Measurements from ENCODE around the gene TRMT5.

TRMT5 gene

DNA sequence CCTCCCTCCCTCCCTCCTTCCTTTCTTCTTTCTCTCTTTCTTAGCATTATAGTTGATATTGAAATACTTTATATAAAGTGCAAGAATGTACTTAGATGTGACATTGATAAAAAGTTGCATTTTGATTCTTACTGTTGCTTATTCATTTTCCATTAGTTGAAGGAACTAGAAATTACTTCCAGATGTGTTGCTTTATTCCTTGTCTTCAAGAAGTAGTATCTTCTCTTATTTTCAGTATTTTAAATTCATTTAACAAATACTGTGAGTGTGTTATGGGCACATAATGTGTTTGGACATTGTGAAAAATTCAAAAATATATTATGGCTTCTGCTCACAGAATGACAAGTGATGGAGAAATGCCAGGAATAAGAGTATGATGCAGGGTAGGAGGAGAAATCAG lies 45.6 kb downstream of the TRMT5 start:
- H3K79me2 ChIP-seq (ENCODE audit: insufficient read depth, low read length): no peaks in the 10 kb centered on the region
- no peaks in the 10 kb centered on the region for H4K20me1 ChIP-seq (ENCODE audit: insufficient read depth, low read length)
- H3K4me1 ChIP-seq (ENCODE audit: insufficient read depth, low read length): peaks cover 4% of the 10 kb centered on the region; the same call in 1 of the 2 replicates
- H2AFZ ChIP-seq (ENCODE audit: low read depth, low read length): no peak overlapping the region
- H3K27ac ChIP-seq (ENCODE audit: low read length): no peak overlapping the region
- H3K27me3 ChIP-seq (ENCODE audit: insufficient read depth, low read length, poor library complexity): no peaks in the 10 kb centered on the region
- DNase-seq (no peak), ATAC-seq (ENCODE audit: insufficient read depth, low read depth) (no peak)
- no peaks in the 10 kb centered on the region for H3K36me3 ChIP-seq (ENCODE audit: insufficient read depth, low read length)
- H3K4me3 ChIP-seq (ENCODE audit: low read depth in 1 of 2, low read length in 2 of 2): no peak overlapping the region
- no peak overlapping the region for H3K9ac ChIP-seq (ENCODE audit: low read depth, low read length)
- no peak for TF ChIP-seq EZH2 (IDR thresholded peaks at IDR 0.05; ENCODE audit: borderline replicate concordance, low read depth, low read length, severe bottlenecking)
- TF ChIP-seq CTCF (IDR thresholded peaks at IDR 0.05; ENCODE audit: borderline replicate concordance, extremely low read depth, low read length, poor library complexity, severe bottlenecking): no peak
- no peaks in the 10 kb centered on the region for H3K9me3 ChIP-seq (ENCODE audit: insufficient read depth, low read length, severe bottlenecking)
- no peak overlapping the region for H3K4me2 ChIP-seq (ENCODE audit: insufficient read depth, low read length)

- H4K20me1 ChIP-seq (ENCODE audit: insufficient read depth, low read length): no peaks in the 10 kb centered on the region
- no peak overlapping the region for H3K9ac ChIP-seq (ENCODE audit: low read depth, low read length)
- H3K27ac ChIP-seq (ENCODE audit: low read length): no peak overlapping the region
- ATAC-seq (ENCODE audit: insufficient read depth, low read depth) (no peak), DNase-seq (no peak)
- peaks cover 4% of the 10 kb centered on the region; the same call in 1 of the 2 replicates for H3K4me1 ChIP-seq (ENCODE audit: insufficient read depth, low read length)
- H3K79me2 ChIP-seq (ENCODE audit: insufficient read depth, low read length): no peaks in the 10 kb centered on the region
- H3K36me3 ChIP-seq (ENCODE audit: insufficient read depth, low read length): no peaks in the 10 kb centered on the region
- no peak overlapping the region for H3K4me2 ChIP-seq (ENCODE audit: insufficient read depth, low read length)
- no peaks in the 10 kb centered on the region for H3K9me3 ChIP-seq (ENCODE audit: insufficient read depth, low read length, severe bottlenecking)
- no peaks in the 10 kb centered on the region for H3K27me3 ChIP-seq (ENCODE audit: insufficient read depth, low read length, poor library complexity)
- TF ChIP-seq CTCF (IDR thresholded peaks at IDR 0.05; ENCODE audit: borderline replicate concordance, extremely low read depth, low read length, poor library complexity, severe bottlenecking): no peak
- H3K4me3 ChIP-seq (ENCODE audit: low read depth in 1 of 2, low read length in 2 of 2): no peak overlapping the region
- H2AFZ ChIP-seq (ENCODE audit: low read depth, low read length): no peak overlapping the region
Observed at GRCh38 chr14:60933920-60934655, 46.8 kb downstream of the TRMT5 start.

DNA sequence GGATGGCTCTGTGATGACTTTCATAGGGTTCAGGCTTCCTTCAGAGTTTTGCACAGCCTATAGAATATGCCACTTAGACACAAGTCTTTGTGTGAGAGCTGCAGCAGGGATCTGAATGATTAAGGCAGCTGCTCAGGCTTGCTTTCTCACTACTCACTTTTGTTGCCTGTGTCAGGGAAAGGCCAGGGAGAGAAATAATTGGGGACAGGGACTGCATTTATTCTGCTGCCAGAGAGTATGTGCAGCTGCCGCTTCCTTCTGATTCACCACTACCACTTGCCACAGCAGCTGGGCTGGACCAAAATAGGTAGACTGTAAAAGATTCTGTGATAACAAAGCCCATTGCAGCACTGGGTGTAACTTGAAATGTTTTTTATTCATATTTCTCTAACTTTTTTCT lies 49.7 kb downstream of the TRMT5 start:
- Histone ChIP-seq H3K36me3 (ENCODE audit: insufficient read depth, low read length) (no peaks in the 10 kb centered on the region), H3K4me2 (ENCODE audit: insufficient read depth, low read length) (no peak overlapping the region), H4K20me1 (ENCODE audit: insufficient read depth, low read length) (no peaks in the 10 kb centered on the region), H3K79me2 (ENCODE audit: insufficient read depth, low read length) (no peaks in the 10 kb centered on the region), H2AFZ (ENCODE audit: low read depth, low read length) (no peak overlapping the region), H3K27ac (ENCODE audit: low read length) (no peak overlapping the region), H3K27me3 (ENCODE audit: insufficient read depth, low read length, poor library complexity) (no peaks in the 10 kb centered on the region), H3K4me1 (ENCODE audit: insufficient read depth, low read length) (peaks cover 4% of the 10 kb centered on the region; the same call in 1 of the 2 replicates), H3K9me3 (ENCODE audit: insufficient read depth, low read length, severe bottlenecking) (no peaks in the 10 kb centered on the region), H3K4me3 (ENCODE audit: low read depth in 1 of 2, low read length in 2 of 2) (no peak overlapping the region), H3K9ac (ENCODE audit: low read depth, low read length) (no peak overlapping the region)
- peak; percentile 33 for DNase-seq
- ATAC-seq (ENCODE audit: insufficient read depth, low read depth): peak; percentile 85
- TF ChIP-seq CTCF (IDR thresholded peaks at IDR 0.05; ENCODE audit: borderline replicate concordance, extremely low read depth, low read length, poor library complexity, severe bottlenecking) (no peak), EZH2 (IDR thresholded peaks at IDR 0.05; ENCODE audit: borderline replicate concordance, low read depth, low read length, severe bottlenecking) (no peak)

Data from DND-41 (cell line).